ENCODE data around the gene PRR4.

Gene PRR4

DNA sequence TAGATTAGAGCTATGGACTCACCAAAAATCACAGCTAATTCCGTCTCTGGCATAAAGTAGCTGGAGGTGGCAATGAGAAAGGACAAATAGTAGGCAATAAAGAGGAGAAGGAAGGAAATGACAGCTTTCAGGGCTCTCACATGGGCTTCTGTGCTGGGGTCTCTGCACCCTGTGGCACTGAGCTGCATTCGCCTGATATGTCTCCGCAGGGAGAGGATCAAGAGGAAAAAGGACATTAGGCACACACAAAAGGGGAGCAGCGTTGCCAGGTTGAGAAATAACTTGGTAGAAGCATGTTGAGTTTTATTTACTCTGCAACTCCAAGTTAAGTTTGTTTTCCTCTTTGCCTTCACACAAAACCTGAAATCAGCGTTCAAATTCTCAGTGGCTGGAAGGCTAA lies 47.5 kb downstream of the PRR4 start:
- DNase-seq (ENCODE audit: low read depth) = no peak
